RWPE2 (cell line): ENCODE data around the gene MAGI1.

Experiments used
- ATAC-seq: fragments of 200-7000 bp; cut with Tn5 transposase; 3 replicates; pipeline ENCODE4 v1.9.1; 2021; ENCODE audit warnings: low read depth
- DNase-seq: peaks from one replicate; pipeline ENCODE4 v3.0.0-alpha.2; 2020; ENCODE audit warnings: low spot score
- H3K27ac ChIP-seq: fragments of 450-650 bp; 2 replicates; pipeline ENCODE4 v1.5.1; 2017; ENCODE audit warnings: mild to moderate bottlenecking; ENCODE audit not compliant: poor library complexity, severe bottlenecking
- H3K27me3 ChIP-seq: fragments of 250-450 bp; sonication (Bioruptor Pico); 2 replicates; pipeline ENCODE4 v1.5.1; 2021; ENCODE audit warnings: mild to moderate bottlenecking, moderate library complexity; ENCODE audit not compliant: insufficient read depth, poor library complexity, severe bottlenecking
- H3K36me3 ChIP-seq: fragments of 250-450 bp; sonication (Bioruptor Pico); 2 replicates; pipeline ENCODE4 v1.5.1; 2020; ENCODE audit warnings: low read depth, mild to moderate bottlenecking, moderate library complexity
- H3K4me1 ChIP-seq: fragments of 250-450 bp; sonication (Bioruptor Pico); 2 replicates; pipeline ENCODE4 v1.5.1; 2021; ENCODE audit warnings: mild to moderate bottlenecking, moderate library complexity; ENCODE audit not compliant: insufficient read depth, poor library complexity, severe bottlenecking
- H3K4me3 ChIP-seq: fragments of 250-450 bp; sonication (Bioruptor Pico); 2 replicates; pipeline ENCODE4 v1.5.1; 2021; ENCODE audit warnings: mild to moderate bottlenecking, moderate library complexity; ENCODE audit not compliant: severe bottlenecking
- H3K9me3 ChIP-seq: fragments of 250-450 bp; sonication (Bioruptor Pico); 2 replicates; pipeline ENCODE4 v1.5.1; 2021; ENCODE audit warnings: mild to moderate bottlenecking, moderate library complexity; ENCODE audit not compliant: severe bottlenecking
- TF ChIP-seq, protein P1 (sequence below): fragments of 450-650 bp; IDR thresholded peaks from one replicate; pipeline ENCODE4 v1.5.1; 2017; ENCODE audit warnings: mild to moderate bottlenecking, moderate library complexity; ENCODE audit not compliant: poor library complexity, severe bottlenecking

MAGI1 gene

DNA sequence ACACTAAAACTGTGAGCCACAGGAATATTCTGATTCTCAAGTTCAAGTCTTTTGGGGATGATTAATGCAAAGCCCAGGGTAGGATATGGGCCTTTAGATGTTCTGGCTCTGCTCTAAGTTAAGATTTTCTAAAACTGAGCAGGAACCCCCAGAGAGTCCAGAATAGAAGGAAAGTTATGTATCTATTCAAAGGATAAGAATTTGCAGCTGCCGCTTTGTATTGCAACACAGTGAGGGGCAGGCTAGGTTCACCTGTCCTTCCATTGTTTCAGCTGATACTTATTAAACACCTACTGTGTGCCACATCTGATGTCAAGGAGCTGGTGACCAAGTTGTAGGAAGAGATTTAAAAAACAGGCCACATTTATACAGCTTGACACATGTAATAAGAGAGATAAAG, 290.4 kb downstream of the MAGI1 start:
- H3K36me3 ChIP-seq, result no peaks in the 10 kb centered on the region
- H3K4me3 ChIP-seq, result no peak overlapping the region
- H3K27ac ChIP-seq, result no peak overlapping the region
- H3K9me3 ChIP-seq, result no peaks in the 10 kb centered on the region
- H3K4me1 ChIP-seq, result no peaks in the 10 kb centered on the region
- DNase-seq (no peak), ATAC-seq (no peak)
- TF ChIP-seq, protein P1, sequence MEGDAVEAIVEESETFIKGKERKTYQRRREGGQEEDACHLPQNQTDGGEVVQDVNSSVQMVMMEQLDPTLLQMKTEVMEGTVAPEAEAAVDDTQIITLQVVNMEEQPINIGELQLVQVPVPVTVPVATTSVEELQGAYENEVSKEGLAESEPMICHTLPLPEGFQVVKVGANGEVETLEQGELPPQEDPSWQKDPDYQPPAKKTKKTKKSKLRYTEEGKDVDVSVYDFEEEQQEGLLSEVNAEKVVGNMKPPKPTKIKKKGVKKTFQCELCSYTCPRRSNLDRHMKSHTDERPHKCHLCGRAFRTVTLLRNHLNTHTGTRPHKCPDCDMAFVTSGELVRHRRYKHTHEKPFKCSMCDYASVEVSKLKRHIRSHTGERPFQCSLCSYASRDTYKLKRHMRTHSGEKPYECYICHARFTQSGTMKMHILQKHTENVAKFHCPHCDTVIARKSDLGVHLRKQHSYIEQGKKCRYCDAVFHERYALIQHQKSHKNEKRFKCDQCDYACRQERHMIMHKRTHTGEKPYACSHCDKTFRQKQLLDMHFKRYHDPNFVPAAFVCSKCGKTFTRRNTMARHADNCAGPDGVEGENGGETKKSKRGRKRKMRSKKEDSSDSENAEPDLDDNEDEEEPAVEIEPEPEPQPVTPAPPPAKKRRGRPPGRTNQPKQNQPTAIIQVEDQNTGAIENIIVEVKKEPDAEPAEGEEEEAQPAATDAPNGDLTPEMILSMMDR, result no peak
- H3K27me3 ChIP-seq, result no peaks in the 10 kb centered on the region

DNA sequence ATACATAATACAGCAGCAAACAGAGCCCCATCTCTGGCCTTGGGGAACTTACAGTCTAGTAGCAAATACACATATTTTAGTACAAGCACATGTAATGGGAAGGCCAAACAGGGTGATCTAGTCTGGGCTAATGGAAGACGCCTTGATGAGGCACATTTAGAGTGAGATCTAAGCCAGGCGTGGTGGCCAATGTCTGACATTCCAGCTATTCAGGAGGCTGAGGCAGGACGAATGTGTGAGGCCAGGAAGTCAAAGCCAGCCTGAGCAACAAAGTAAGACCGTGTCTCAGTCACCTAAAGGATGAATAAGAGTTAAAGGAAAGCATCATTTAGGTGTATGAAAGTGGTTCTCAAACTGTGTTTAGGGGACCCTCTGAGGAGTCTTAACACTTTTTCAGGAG, 291.9 kb downstream of the MAGI1 start:
- H3K4me1 ChIP-seq, result no peaks in the 10 kb centered on the region
- no peaks in the 10 kb centered on the region for H3K27me3 ChIP-seq
- ATAC-seq (no peak), DNase-seq (no peak)
- H3K4me3 ChIP-seq, result no peak overlapping the region
- no peaks in the 10 kb centered on the region for H3K9me3 ChIP-seq
- H3K27ac ChIP-seq, result no peak overlapping the region
- no peaks in the 10 kb centered on the region for H3K36me3 ChIP-seq
- TF ChIP-seq, protein P1, result no peak

DNA sequence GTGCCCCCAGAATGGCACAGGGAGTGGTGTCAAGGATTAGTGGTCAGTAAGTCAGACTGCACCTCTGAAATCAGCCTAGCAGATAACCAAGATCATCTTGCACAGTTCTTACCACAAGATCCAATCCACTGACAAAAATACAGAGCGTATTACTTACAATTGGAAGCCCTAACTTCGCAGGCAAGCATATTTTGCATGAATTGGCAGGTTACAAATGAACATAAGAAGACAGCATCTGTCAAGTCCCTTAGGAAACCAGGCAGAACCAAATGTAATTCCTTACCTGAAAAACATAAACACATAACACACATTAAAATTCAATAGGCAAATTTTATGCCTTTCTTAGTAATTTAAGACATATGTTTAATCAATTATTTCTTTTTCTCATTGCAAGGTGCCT, 293.4 kb downstream of the MAGI1 start:
- no peaks in the 10 kb centered on the region for H3K27me3 ChIP-seq
- H3K27ac ChIP-seq, result no peak overlapping the region
- H3K4me3 ChIP-seq, result no peak overlapping the region
- H3K4me1 ChIP-seq, result no peaks in the 10 kb centered on the region
- no peak for DNase-seq
- TF ChIP-seq, protein P1, result no peak
- ATAC-seq, result no peak
- H3K9me3 ChIP-seq, result no peaks in the 10 kb centered on the region
- no peaks in the 10 kb centered on the region for H3K36me3 ChIP-seq

DNA sequence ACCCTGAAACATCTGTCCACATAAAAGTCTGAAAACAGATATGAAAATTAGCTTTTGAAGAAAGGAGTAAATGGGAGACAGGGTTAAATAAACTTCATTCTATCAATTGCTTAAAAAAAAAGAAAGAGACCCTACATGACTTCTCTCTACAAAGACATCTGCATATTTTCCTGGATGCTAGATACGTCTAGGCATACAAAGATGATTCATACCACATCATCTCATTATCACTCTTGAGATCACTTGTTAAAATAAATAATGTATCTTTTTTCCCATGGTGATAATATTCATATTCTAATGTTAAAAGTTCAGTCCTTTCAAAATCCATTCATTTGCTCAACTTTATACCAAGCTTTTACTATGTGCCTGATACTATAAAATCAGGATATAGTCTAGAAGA, 295.8 kb downstream of the MAGI1 start:
- Histone ChIP-seq H3K4me3 (no peak overlapping the region), H3K4me1 (no peaks in the 10 kb centered on the region), H3K36me3 (no peaks in the 10 kb centered on the region), H3K27me3 (no peaks in the 10 kb centered on the region), H3K27ac (no peak overlapping the region), H3K9me3 (no peaks in the 10 kb centered on the region)
- DNase-seq (no peak), ATAC-seq (no peak)
- TF ChIP-seq, protein P1, result no peak

DNA sequence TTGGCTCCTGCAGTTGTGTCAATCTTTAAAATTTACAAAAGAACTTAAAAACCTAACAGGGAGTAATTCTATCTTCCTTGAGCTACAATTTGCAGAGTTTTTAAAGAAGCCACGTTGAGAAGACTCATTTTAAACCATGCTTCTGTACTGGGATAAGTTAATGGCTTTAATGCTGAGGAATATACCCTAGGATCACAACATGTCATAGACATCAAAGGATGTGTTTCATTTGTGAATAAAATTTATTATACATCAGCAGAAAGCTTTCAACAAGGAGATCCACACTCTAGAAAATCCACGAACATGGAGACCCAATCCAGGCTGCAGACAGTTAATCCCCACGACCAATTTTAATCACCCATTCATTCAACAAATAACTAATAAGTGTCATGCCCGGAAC, 297.2 kb downstream of the MAGI1 start:
- ATAC-seq, result no peak
- no peak overlapping the region for H3K27ac ChIP-seq
- no peaks in the 10 kb centered on the region for H3K36me3 ChIP-seq
- no peak overlapping the region for H3K4me3 ChIP-seq
- no peak for DNase-seq
- no peaks in the 10 kb centered on the region for H3K9me3 ChIP-seq
- H3K4me1 ChIP-seq, result no peaks in the 10 kb centered on the region
- H3K27me3 ChIP-seq, result no peaks in the 10 kb centered on the region
- TF ChIP-seq, protein P1, result no peak
